Endothelial cell of umbilical vein (primary cell): ENCODE results near the gene ANKFN1.

Experiments used
- EZH2 ChIP-seq: IDR thresholded peaks from 2 replicates; pipeline ENCODE4 v1.6.1; 2012; ENCODE audit warnings: borderline replicate concordance, low read depth, mild to moderate bottlenecking, moderate library complexity, low read length, inconsistent platforms; ENCODE audit not compliant: severe bottlenecking
- FOS ChIP-seq: IDR thresholded peaks from 2 replicates; pipeline ENCODE4 v1.6.1; 2011; ENCODE audit warnings: mild to moderate bottlenecking, low read length, moderate library complexity, borderline replicate concordance; ENCODE audit not compliant: insufficient read depth
- GATA2 ChIP-seq: IDR thresholded peaks from 2 replicates; pipeline ENCODE4 v1.7.0; 2011; ENCODE audit warnings: low read depth, mild to moderate bottlenecking, moderate library complexity, mixed read lengths, low read length; ENCODE audit not compliant: insufficient read length, insufficient read depth
- JUN ChIP-seq: IDR thresholded peaks from 2 replicates; pipeline ENCODE4 v1.6.1; 2011; ENCODE audit warnings: borderline replicate concordance, low read depth; ENCODE audit not compliant: insufficient read length, insufficient read depth
- MYC ChIP-seq: IDR thresholded peaks from one replicate; pipeline ENCODE4 v1.6.1; 2011; ENCODE audit warnings: mild to moderate bottlenecking, low read depth, low read length
- POLR2A ChIP-seq: IDR thresholded peaks from 2 replicates; pipeline ENCODE4 v1.6.1; 2012; ENCODE audit warnings: low read depth, mild to moderate bottlenecking, control low read depth, low read length
- POLR2AphosphoS5 ChIP-seq: IDR thresholded peaks from 2 replicates; pipeline ENCODE4 v1.6.1; 2012; ENCODE audit warnings: low read depth, mild to moderate bottlenecking, control low read depth, low read length, moderate library complexity; ENCODE audit not compliant: insufficient read depth
- TF ChIP-seq, protein P1 (sequence below), 2 donors: IDR thresholded peaks; 1 replicate in 1 of 2; 2 replicates in 1 of 2; pipeline ENCODE4 v1.5.1; 2011; ENCODE audit warnings: low read length in 2 of 2, mild to moderate bottlenecking in 2 of 2, moderate library complexity in 2 of 2, control low read depth in 1 of 2, inconsistent platforms in 1 of 2, low read depth in 1 of 2; ENCODE audit not compliant: insufficient read depth in 1 of 2; ENCODE audit errors: extremely low read depth in 1 of 2
- TF ChIP-seq, protein P2 (sequence below): IDR thresholded peaks from 2 replicates; pipeline ENCODE4 v1.6.1; 2011; ENCODE audit not compliant: insufficient read depth, insufficient read length

DNA sequence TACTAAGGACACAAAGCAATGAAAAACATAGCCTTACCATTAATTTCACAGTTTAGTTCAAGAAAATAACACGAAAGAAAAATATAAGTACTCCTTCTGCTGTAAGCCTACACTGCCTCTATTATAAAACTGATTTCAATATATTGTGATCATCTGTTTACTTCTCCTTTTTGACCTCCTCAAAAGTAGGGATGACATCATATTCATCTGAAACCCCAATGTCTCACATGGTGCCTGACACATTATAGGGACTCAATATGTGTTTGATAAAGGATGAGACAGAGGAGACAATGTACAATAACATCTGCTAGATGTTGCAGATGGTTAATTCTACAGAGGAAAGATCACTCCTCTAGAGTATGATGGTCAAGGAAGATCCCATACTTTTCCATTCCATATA, 321.8 kb downstream of the ANKFN1 start:
- TF ChIP-seq POLR2AphosphoS5, result no peak
- TF ChIP-seq EZH2, result no peak
- TF ChIP-seq, protein P1, sequence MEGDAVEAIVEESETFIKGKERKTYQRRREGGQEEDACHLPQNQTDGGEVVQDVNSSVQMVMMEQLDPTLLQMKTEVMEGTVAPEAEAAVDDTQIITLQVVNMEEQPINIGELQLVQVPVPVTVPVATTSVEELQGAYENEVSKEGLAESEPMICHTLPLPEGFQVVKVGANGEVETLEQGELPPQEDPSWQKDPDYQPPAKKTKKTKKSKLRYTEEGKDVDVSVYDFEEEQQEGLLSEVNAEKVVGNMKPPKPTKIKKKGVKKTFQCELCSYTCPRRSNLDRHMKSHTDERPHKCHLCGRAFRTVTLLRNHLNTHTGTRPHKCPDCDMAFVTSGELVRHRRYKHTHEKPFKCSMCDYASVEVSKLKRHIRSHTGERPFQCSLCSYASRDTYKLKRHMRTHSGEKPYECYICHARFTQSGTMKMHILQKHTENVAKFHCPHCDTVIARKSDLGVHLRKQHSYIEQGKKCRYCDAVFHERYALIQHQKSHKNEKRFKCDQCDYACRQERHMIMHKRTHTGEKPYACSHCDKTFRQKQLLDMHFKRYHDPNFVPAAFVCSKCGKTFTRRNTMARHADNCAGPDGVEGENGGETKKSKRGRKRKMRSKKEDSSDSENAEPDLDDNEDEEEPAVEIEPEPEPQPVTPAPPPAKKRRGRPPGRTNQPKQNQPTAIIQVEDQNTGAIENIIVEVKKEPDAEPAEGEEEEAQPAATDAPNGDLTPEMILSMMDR (IDR thresholded peaks at IDR 0.05; ENCODE audit: extremely low read depth in 1 of 2, insufficient read depth in 1 of 2, low read depth in 1 of 2, low read length in 2 of 2), result no peak
- TF ChIP-seq POLR2A, result no peak
- no peak for TF ChIP-seq JUN
- no peak for TF ChIP-seq MYC
- TF ChIP-seq, protein P2, sequence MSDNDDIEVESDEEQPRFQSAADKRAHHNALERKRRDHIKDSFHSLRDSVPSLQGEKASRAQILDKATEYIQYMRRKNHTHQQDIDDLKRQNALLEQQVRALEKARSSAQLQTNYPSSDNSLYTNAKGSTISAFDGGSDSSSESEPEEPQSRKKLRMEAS, result no peak
- no peak for TF ChIP-seq FOS
- no peak for TF ChIP-seq GATA2
